ENCODE results near the gene PITX1.

- no peak for TF ChIP-seq EP300 (IDR thresholded peaks at IDR 0.05; ENCODE audit: borderline replicate concordance)
- no peak for TF ChIP-seq YY1 (IDR thresholded peaks at IDR 0.05; ENCODE audit: low read depth)
- TF ChIP-seq REST (IDR thresholded peaks at IDR 0.05; ENCODE audit: low read depth): no peak
- no peak for TF ChIP-seq RAD21 (IDR thresholded peaks at IDR 0.05; ENCODE audit: low read depth)
- TF ChIP-seq MAX (IDR thresholded peaks at IDR 0.05): no peak
- no peak for TF ChIP-seq CEBPB (IDR thresholded peaks at IDR 0.05)
- TF ChIP-seq EGR1 (IDR thresholded peaks at IDR 0.05): no peak
- no peak for TF ChIP-seq TAF1 (IDR thresholded peaks at IDR 0.05; ENCODE audit: low read depth)
- no peak for TF ChIP-seq USF1 (IDR thresholded peaks at IDR 0.05)
- TF ChIP-seq FOXM1 (IDR thresholded peaks at IDR 0.05; ENCODE audit: borderline replicate concordance, low read depth): no peak
- TF ChIP-seq TEAD4 (IDR thresholded peaks at IDR 0.05): no peak
- no peak for TF ChIP-seq TCF12 (IDR thresholded peaks at IDR 0.05; ENCODE audit: low read depth)
These were observed 13.7 kb downstream of the PITX1 start for GRCh38 chr5:135020111-135020895.
